Endodermal cell (in vitro differentiated cells): ENCODE data around the gene SMIM10L2A. TPM values are rescaled to one million over a fixed set of nuclear protein-coding genes. Genes with fewer than 3 reads are reported as not detected.
"Not testable (repeated sequence)": the region's sequence is repeated elsewhere in the genome, so short reads cannot be mapped to it uniquely, and the experiment has no call there.

Experiments
- DNase-seq: peaks from one replicate; pipeline ENCODE4 v3.0.0-alpha.2; 2017
- H3K27ac ChIP-seq: 2 replicates; pipeline ENCODE4 v1.5.1; 2013; ENCODE audit warnings: mild to moderate bottlenecking, low read depth, low read length, moderate library complexity
- H3K27me3 ChIP-seq: 2 replicates; pipeline ENCODE4 v1.6.1; 2013; ENCODE audit warnings: mild to moderate bottlenecking, low read length, moderate library complexity; ENCODE audit not compliant: insufficient read depth, control insufficient read depth, poor library complexity, severe bottlenecking
- H3K36me3 ChIP-seq: 2 replicates; pipeline ENCODE4 v1.7.0; 2013; ENCODE audit warnings: mild to moderate bottlenecking, low read length, moderate library complexity; ENCODE audit not compliant: control insufficient read depth, insufficient read depth
- H3K4me1 ChIP-seq: one replicate; pipeline ENCODE4 v1.7.0; 2013; ENCODE audit warnings: low read length; ENCODE audit not compliant: control insufficient read depth, insufficient read depth
- H3K4me3 ChIP-seq: 2 replicates; pipeline ENCODE4 v1.5.1; 2013; ENCODE audit warnings: mild to moderate bottlenecking, low read length, moderate library complexity
- H3K9ac ChIP-seq: 2 replicates; pipeline ENCODE4 v1.6.1; 2013; ENCODE audit warnings: mild to moderate bottlenecking, low read length, moderate library complexity; ENCODE audit not compliant: poor library complexity, severe bottlenecking; ENCODE audit errors: extremely low read depth
- H3K9me3 ChIP-seq: 2 replicates; pipeline ENCODE4 v1.6.1; 2013; ENCODE audit warnings: mild to moderate bottlenecking, low read length, moderate library complexity; ENCODE audit not compliant: control insufficient read depth
- H3K27ac Mint-ChIP-seq: 2 replicates; pipeline ENCODE4 v1.8.0; 2020; ENCODE audit warnings: mixed read lengths
- H3K27me3 Mint-ChIP-seq: 2 replicates; pipeline ENCODE4 v1.8.0; 2021; ENCODE audit warnings: mild to moderate bottlenecking, mixed read lengths; ENCODE audit not compliant: insufficient read depth
- H3K36me3 Mint-ChIP-seq: 2 replicates; pipeline ENCODE4 v1.8.0; 2020; ENCODE audit warnings: low read depth, mixed read lengths
- H3K4me1 Mint-ChIP-seq: 2 replicates; pipeline ENCODE4 v1.8.0; 2020; ENCODE audit warnings: mixed read lengths
- H3K4me3 Mint-ChIP-seq: 2 replicates; pipeline ENCODE4 v1.8.0; 2020; ENCODE audit warnings: mild to moderate bottlenecking, moderate library complexity, mixed read lengths
- H3K9me3 Mint-ChIP-seq: 2 replicates; pipeline ENCODE4 v1.8.0; 2020; ENCODE audit warnings: mild to moderate bottlenecking, mixed read lengths
- WGBS, 2 experiments: methylation state at CpG; one replicate each; pipeline versions ENCODE4 v1.1.5 to v1.1.7; 2013; ENCODE audit warnings: missing lambda C conversion rate in 2 of 2, mixed read lengths in 1 of 2; ENCODE audit not compliant: insufficient coverage in 1 of 2, insufficient read length in 1 of 2; 5-methylcytosine and 5-hydroxymethylcytosine counted together
- total RNA-seq, 2 donors: library from RNA; stranded (reverse); fragmentation: NEBNext Ultra II Directional in 1 of 2; extraction: Animal tissue kit (Norgen Biotek cat#: 25700) in 1 of 2; gene quantifications; 2 replicates in 1 of 2; 3 replicates in 1 of 2; pipeline ENCODE4 v1.2.1, GENCODE V29; 2021
- TF ChIP-seq, protein P1 (sequence below): fragments of 200-600 bp; sonication (generic); conservative IDR thresholded peaks from 2 replicates; pipeline ENCODE4 v1.5.0; 2021; ENCODE audit warnings: antibody characterized with exemption, mild to moderate bottlenecking

SMIM10L2A gene
- total RNA-seq, 2 donors from 2014 or later: 3.8 to 6.1 TPM

DNA sequence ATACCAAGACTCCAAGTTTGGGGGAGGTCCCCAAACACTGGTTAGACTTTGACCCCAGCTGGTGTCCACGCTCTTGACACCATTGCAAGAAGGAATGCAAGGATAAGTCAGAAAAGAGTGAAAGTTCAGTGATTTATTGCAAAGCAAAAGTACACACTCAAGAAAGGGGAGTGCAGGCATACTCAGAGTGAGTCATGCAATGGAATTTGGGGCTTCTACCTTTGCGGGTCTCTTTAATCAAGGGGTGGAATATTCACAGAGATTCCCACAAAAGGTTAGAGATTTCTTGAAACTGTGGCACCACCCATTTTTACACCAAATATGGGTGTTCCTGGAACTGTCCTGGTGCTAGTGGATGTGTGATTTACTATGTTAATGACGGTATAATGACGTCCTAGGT lies 5.2 kb upstream of the SMIM10L2A start:
- H3K9me3 ChIP-seq: no peaks in the 10 kb centered on the region
- no peaks in the 10 kb centered on the region for H3K36me3 ChIP-seq
- no peaks in the 10 kb centered on the region for H3K4me1 ChIP-seq
- 84% methylated on average over 4 of the region's 4 CpGs; no CpG with 5 or more reads in 1 of the 2 experiments for WGBS, 2 experiments
- no peak overlapping the region for H3K9ac ChIP-seq
- H3K27ac ChIP-seq: no peak overlapping the region
- Mint-ChIP-seq H3K27me3 (peaks cover 3% of the 10 kb centered on the region), H3K4me3 (no peak overlapping the region), H3K27ac (no peak overlapping the region), H3K36me3 (no peaks in the 10 kb centered on the region), H3K4me1 (no peaks in the 10 kb centered on the region), H3K9me3 (peaks cover 62% of the 10 kb centered on the region)
- TF ChIP-seq, protein P1, sequence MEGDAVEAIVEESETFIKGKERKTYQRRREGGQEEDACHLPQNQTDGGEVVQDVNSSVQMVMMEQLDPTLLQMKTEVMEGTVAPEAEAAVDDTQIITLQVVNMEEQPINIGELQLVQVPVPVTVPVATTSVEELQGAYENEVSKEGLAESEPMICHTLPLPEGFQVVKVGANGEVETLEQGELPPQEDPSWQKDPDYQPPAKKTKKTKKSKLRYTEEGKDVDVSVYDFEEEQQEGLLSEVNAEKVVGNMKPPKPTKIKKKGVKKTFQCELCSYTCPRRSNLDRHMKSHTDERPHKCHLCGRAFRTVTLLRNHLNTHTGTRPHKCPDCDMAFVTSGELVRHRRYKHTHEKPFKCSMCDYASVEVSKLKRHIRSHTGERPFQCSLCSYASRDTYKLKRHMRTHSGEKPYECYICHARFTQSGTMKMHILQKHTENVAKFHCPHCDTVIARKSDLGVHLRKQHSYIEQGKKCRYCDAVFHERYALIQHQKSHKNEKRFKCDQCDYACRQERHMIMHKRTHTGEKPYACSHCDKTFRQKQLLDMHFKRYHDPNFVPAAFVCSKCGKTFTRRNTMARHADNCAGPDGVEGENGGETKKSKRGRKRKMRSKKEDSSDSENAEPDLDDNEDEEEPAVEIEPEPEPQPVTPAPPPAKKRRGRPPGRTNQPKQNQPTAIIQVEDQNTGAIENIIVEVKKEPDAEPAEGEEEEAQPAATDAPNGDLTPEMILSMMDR: no peak
- no peaks in the 10 kb centered on the region for H3K27me3 ChIP-seq
- no peak for DNase-seq
- H3K4me3 ChIP-seq: no peak overlapping the region

DNA sequence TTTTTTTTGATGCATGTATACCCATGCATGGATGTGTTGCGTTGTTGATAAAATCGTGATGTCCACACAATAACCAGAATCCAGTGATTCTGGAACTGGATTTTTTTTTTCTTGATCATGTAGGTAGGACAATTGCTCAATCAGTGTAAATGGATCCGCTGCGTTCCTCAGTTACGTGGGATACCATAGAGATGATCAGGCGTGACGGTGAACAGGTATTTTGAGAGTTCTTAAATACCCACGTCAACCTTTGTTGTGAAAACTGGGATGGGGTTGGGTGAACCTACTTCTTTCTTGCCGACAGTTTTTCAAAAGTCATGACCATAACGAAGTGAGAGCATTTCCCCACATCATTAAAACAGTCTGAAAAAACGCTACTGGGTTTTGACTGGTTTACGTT lies 913 bp upstream of the SMIM10L2A start:
- 80 to 97% methylated on average over 1 to 12 of the region's 12 CpGs for WGBS, 2 experiments
- H3K9me3 ChIP-seq: no peaks in the 10 kb centered on the region
- H3K36me3 Mint-ChIP-seq: no peaks in the 10 kb centered on the region
- peaks cover 52% of the 10 kb centered on the region for H3K9me3 Mint-ChIP-seq
- no peak overlapping the region for H3K9ac ChIP-seq
- H3K4me1 ChIP-seq: no peaks in the 10 kb centered on the region
- H3K27ac Mint-ChIP-seq: no peak overlapping the region
- peaks cover 4% of the 10 kb centered on the region for H3K4me1 Mint-ChIP-seq
- no peak overlapping the region for H3K27ac ChIP-seq
- H3K4me3 Mint-ChIP-seq: no peak overlapping the region
- TF ChIP-seq, protein P1: no peak
- H3K27me3 ChIP-seq: no peaks in the 10 kb centered on the region
- no peak for DNase-seq
- H3K4me3 ChIP-seq: no peak overlapping the region
- H3K36me3 ChIP-seq: no peaks in the 10 kb centered on the region
- H3K27me3 Mint-ChIP-seq: peaks cover 7% of the 10 kb centered on the region

DNA sequence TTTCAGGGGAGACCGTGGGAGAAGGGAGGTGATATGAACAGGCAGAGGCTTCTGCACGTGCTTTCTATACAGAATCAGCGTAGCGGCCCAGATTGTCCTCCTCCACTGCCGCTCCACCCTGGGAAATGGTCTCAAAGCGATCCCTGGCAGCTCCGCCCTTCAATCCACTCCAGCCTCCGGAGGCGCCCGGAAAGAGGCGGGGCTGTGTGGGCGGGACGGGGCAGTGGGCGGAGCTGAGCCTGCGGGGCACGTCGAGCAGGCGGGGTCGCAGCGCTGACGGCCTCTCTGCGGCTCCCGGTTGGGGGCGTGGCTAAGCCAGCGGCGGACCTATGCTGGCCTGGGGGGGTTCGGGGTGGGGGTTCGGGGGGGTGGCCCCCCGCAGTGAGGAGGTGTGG lies 210 bp upstream of the SMIM10L2A start:
- peak; percentile 94 for DNase-seq
- H3K27me3 Mint-ChIP-seq: peaks cover 7% of the 10 kb centered on the region
- Histone ChIP-seq H3K27ac (no peak overlapping the region), H3K4me1 (no peaks in the 10 kb centered on the region), H3K36me3 (no peaks in the 10 kb centered on the region), H3K4me3 (no peak overlapping the region), H3K9ac (no peak overlapping the region), H3K27me3 (no peaks in the 10 kb centered on the region), H3K9me3 (no peaks in the 10 kb centered on the region)
- no peaks in the 10 kb centered on the region for H3K36me3 Mint-ChIP-seq
- no peak overlapping the region for H3K27ac Mint-ChIP-seq
- TF ChIP-seq, protein P1: no peak
- WGBS, 2 experiments: 7% methylated on average over 20 of the region's 29 CpGs; no CpG with 5 or more reads in 1 of the 2 experiments
- H3K9me3 Mint-ChIP-seq: peaks cover 47% of the 10 kb centered on the region
- H3K4me3 Mint-ChIP-seq: peak overlapping the region; percentile 30
- H3K4me1 Mint-ChIP-seq: peaks cover 4% of the 10 kb centered on the region

- Mint-ChIP-seq H3K9me3 (peaks cover 49% of the 10 kb centered on the region), H3K4me3 (peak overlapping the region; percentile 54)
- 68% methylated on average over 2 of the region's 10 CpGs; no CpG with 5 or more reads in 1 of the 2 experiments for WGBS, 2 experiments
- H3K4me3 ChIP-seq: peak overlapping the region; percentile 56
- H3K27ac ChIP-seq, DNase-seq, H3K27me3 Mint-ChIP-seq, H3K4me1 Mint-ChIP-seq, H3K27me3 ChIP-seq, H3K27ac Mint-ChIP-seq, H3K36me3 Mint-ChIP-seq, H3K9me3 ChIP-seq, H3K4me1 ChIP-seq, H3K9ac ChIP-seq, H3K36me3 ChIP-seq: not testable (repeated sequence)
Measured at GRCh38 chrX:135422810-135423168, 1.0 kb downstream of the SMIM10L2A start.

DNA sequence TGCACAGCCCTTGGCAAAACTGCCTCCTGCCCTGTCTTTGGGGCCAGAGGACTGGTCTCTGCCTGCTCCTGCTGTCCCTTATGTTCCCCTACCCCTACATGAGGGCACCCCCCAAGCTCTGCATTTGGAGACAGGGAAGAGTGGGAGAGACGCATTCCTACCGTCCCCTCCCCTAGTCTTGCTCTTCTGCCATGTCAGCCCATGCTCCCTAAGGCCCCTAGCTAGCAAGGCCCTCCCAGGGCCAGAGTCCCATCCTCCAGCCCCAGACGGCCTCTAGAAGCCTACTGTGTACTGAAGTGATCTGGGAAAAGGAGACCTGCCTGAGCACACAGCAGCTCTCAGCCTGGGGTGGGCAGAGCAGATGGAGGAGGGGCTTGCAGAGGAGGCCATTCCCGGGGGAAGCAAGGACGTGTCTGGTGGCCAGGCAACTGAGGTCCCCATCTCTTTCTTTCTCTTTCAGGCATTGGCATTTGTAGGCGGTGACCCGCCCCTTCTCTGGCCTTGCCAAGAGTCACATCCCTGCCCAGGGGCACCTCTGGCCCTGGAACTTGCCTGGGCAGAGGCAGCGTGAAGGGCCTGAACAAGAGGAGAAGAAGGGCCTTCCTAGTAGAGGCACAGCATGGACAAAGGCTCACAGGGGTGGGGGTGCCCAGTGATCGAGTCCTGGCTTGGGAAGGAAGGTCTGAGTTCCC lies 1.6 kb downstream of the SMIM10L2A start:
- H3K4me3 ChIP-seq, H3K27ac Mint-ChIP-seq, H3K4me1 Mint-ChIP-seq, H3K27me3 Mint-ChIP-seq, H3K9ac ChIP-seq, H3K4me1 ChIP-seq, H3K27ac ChIP-seq, H3K9me3 ChIP-seq, H3K36me3 ChIP-seq, H3K27me3 ChIP-seq, H3K36me3 Mint-ChIP-seq: not testable (repeated sequence)
- H3K9me3 Mint-ChIP-seq: peaks cover 49% of the 10 kb centered on the region
- DNase-seq: peak; percentile 44
- peak overlapping the region; percentile 54 for H3K4me3 Mint-ChIP-seq
- WGBS, 2 experiments: 66% methylated on average over 7 of the region's 9 CpGs; no CpG with 5 or more reads in 1 of the 2 experiments
